AG09309 (cell line): ENCODE measurements around the gene CCDC40.

Source experiments
- DNase-seq: peaks from one replicate; pipeline ENCODE4 v3.0.0-alpha.2; 2010; ENCODE audit warnings: low read depth
- H3K4me3 ChIP-seq: 2 replicates; pipeline ENCODE4 v1.5.1; 2011; ENCODE audit warnings: mild to moderate bottlenecking, low read depth, low read length, moderate library complexity; ENCODE audit not compliant: control insufficient read depth
- TF ChIP-seq, protein P1 (sequence below): IDR thresholded peaks from 2 replicates; pipeline ENCODE4 v1.5.1; 2011; ENCODE audit warnings: mild to moderate bottlenecking, low read depth, low read length, inconsistent platforms; ENCODE audit not compliant: insufficient read depth, control insufficient read depth; ENCODE audit errors: missing control alignments

The CCDC40 gene

DNA sequence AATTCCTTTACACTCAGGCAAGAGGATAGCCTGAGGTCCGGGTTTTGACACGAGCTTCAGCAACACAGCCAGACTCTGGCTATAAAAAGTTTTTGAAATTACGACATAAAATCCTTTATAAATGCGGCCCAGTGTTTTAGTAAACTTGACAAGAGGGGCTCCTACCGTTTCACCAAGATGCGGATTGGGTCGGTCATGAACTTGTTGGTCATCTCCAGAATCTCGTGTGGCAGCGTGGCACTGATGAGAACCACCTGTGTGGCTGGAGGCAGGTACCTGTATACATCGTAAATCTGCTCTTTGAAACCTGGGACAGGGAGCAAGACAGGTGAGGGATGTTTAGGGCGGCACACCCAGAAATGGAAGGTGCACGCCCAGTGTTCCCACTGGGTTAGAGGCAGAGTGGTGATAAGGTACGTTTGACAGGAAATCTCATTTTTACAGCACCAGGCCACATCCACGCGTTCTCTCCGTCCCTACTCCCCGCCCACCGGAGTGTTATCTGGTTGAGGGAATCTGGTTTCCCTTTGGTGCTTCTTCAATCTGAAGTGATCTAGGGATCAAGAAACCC is 102.5 kb downstream of the CCDC40 start:
- no peak overlapping the region for H3K4me3 ChIP-seq
- TF ChIP-seq, protein P1, sequence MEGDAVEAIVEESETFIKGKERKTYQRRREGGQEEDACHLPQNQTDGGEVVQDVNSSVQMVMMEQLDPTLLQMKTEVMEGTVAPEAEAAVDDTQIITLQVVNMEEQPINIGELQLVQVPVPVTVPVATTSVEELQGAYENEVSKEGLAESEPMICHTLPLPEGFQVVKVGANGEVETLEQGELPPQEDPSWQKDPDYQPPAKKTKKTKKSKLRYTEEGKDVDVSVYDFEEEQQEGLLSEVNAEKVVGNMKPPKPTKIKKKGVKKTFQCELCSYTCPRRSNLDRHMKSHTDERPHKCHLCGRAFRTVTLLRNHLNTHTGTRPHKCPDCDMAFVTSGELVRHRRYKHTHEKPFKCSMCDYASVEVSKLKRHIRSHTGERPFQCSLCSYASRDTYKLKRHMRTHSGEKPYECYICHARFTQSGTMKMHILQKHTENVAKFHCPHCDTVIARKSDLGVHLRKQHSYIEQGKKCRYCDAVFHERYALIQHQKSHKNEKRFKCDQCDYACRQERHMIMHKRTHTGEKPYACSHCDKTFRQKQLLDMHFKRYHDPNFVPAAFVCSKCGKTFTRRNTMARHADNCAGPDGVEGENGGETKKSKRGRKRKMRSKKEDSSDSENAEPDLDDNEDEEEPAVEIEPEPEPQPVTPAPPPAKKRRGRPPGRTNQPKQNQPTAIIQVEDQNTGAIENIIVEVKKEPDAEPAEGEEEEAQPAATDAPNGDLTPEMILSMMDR = no peak
- DNase-seq = no peak

DNA sequence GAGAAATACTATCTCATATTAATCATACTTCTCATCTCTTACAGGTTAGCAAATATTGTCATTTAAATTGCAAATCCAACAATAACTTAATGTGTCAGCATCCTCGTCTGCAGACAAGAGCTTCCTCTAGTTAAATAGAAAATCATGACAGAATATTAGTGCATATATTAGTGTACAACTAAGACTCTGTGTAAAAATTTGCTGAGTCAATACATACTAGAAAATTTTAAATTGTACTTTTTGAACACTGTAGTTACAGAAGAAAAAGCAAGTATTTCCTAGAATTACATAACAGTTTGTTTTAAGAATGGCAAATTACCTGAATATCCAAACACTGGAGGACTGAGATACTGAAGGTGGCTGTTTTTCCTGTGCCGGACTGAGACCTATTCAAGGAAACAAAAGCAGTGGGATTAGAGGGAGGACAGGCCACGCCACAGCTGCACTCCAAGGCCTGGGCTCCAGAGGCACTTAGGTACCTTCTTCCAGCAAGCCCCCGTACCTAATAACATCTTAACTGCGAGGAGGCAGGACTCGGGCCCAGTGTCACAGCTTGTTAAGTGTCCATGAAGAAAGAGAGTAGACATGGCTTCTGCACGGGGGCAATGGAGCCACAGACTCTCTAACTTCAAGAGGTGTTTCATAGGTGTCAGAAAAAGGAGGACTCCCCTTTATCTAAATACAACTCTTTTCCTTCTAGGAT is 105.2 kb downstream of the CCDC40 start:
- no peak for DNase-seq
- H3K4me3 ChIP-seq = no peak overlapping the region
- TF ChIP-seq, protein P1 = no peak

DNA sequence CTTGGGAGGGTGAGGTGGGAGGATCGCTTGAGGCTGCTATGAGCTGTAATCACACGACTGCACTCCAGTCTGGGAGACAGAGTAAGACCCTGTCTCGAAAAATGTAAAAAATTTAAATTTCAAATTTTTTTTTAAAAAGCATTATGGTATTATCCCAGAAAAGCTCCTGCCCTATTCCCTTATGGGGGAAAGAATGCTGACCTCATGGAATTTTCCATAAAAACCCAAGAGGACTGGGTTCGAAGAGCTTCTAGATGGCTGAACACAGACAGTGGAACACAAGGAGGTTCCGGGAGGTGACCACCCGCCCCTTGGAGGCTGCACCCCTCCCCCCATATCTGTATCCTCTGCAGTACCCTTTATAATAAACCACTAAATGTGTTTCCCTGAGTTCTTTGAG is 106.5 kb downstream of the CCDC40 start:
- H3K4me3 ChIP-seq = no peak overlapping the region
- TF ChIP-seq, protein P1 = no peak
- no peak for DNase-seq

DNA sequence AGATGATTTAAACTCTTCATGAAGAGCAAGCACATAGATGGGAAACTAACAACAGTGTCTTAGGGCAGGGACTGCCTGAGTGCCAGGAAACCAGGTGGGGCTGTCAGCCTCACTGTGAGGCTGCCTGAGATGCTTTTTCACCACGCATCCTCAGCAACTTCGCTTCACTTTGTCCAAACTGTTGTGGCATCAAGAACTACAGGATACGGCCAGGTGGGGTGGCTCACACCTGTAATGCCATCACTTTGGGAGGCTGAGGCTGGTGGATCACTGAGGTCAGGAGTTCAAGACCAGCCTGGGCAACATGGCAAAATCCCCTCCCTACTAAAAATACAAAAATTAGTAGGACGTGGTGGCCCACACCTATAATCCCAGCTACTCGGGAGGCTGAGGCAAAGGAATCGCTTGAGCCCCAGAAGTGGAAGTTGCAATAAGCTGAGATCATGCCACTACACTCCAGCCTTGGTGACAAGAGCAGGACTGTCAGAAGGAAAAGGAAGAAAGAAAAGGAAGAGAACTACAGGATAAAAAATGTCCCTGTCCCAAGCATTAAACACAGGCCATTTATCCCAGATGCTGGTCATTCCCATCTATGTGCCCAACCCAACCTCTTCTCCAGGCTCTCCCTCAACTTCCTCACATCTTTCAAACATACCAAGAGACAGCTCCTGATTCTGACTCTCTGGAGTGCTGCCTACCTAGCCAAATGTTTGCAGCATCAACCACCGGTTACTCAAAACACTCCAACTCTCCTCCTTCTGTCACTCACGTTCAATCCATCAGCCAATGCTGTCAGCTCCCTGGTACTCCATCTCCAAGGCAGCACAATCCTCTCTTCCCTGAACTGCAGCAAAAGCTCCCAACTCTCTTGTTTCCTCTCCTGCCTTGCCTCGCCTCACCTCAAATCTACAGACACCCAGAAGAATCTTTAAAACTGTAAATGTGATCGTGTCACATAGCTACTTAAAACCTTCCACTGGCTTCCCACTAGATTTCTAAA is 108.9 kb downstream of the CCDC40 start:
- no peak for DNase-seq
- TF ChIP-seq, protein P1 = no peak
- peak overlapping the region; percentile 88 for H3K4me3 ChIP-seq

DNA sequence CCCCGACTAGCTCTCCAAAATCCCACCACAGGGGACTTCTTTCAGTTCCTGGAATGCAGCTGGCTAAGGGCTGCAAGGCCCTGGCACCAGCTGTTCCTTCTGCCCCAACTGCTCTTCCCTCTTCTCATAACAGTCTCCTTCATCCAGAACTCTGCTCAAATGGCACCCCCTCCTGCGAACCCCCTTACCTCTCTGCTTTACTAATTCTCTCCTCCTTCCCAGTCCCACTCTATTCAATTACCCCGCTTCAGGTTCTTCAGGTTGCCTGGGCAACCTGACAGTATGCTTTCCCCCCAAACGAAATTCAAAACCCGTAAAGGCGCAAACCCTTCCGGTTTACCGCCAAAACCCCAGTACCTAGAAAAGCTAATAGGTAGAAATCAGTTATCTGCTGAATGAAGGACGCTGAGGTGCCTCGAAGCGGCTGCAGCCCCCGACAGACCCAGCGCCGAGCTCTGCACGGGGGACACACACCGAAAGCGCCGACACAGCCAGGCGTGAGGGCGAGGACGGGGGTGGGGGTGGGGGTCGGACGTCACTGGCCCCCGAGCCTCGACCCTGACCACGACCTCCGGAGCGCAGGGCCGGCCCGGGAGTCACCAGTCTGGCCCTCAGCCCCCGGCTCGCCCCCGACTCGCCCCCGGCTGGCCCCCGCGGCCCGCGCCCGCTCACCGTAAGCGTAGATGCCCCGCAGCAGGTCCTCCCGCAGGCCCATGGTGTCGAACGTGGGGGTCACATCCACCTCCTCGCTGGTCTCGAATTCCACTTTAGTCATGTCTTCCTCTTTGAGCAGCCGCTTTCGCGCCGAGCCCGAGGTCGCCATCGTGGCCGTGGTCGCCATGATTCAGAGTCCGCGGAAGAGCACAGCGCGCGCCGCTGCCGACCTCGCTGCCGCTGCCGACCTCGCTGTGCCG is 109.9 kb downstream of the CCDC40 start:
- H3K4me3 ChIP-seq = peak overlapping the region; percentile 88
- TF ChIP-seq, protein P1 = no peak
- no peak for DNase-seq
